Uterus (tissue), 2 donors: ENCODE results near the gene RALGPS1.

ENCODE experiments used
- POLR2A ChIP-seq, 2 donors: fragments of 450-650 bp; IDR thresholded peaks; one replicate each; pipeline ENCODE4 v1.6.1; 2016; ENCODE audit warnings: antibody characterized with exemption in 2 of 2, mild to moderate bottlenecking in 1 of 2, moderate library complexity in 1 of 2
- TF ChIP-seq, protein P1 (sequence below), 4 experiments: fragments of 200-600 bp in 2 of 4; fragments of 450-650 bp in 2 of 4; sonication (generic) in 2 of 4; IDR thresholded peaks; one replicate each; pipeline ENCODE4 v1.5.1; 2016 to 2019; ENCODE audit warnings: antibody characterized with exemption in 4 of 4, mild to moderate bottlenecking in 2 of 4, moderate library complexity in 1 of 4

DNA sequence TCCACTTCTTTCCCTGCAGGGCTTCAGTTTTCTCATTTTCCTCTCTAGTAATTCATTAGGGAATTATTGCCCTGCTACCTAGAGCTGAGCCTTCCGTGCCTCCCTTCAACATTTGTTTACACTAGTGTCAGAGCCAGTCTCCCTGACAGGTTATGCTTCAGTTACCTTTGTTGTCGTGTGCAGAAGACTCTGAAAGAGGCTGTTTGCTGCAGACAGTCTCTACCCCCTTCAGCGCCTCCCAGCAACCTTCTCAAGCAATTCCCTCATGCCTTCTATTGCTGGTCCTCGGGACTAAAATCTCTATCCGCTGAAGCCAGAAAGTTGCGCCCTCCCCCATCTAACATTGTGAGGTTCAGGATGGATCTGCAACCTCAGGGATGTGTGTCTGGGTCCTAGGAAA, 12.8 kb downstream of the RALGPS1 start:
- TF ChIP-seq, protein P1, sequence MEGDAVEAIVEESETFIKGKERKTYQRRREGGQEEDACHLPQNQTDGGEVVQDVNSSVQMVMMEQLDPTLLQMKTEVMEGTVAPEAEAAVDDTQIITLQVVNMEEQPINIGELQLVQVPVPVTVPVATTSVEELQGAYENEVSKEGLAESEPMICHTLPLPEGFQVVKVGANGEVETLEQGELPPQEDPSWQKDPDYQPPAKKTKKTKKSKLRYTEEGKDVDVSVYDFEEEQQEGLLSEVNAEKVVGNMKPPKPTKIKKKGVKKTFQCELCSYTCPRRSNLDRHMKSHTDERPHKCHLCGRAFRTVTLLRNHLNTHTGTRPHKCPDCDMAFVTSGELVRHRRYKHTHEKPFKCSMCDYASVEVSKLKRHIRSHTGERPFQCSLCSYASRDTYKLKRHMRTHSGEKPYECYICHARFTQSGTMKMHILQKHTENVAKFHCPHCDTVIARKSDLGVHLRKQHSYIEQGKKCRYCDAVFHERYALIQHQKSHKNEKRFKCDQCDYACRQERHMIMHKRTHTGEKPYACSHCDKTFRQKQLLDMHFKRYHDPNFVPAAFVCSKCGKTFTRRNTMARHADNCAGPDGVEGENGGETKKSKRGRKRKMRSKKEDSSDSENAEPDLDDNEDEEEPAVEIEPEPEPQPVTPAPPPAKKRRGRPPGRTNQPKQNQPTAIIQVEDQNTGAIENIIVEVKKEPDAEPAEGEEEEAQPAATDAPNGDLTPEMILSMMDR (IDR thresholded peaks at IDR 0.05), result no peak
- no peak for TF ChIP-seq POLR2A (IDR thresholded peaks at IDR 0.05)
